Activated CD4-positive, alpha-beta T cell treated with anti-CD3 and anti-CD28 coated beads, Interleukin-2, amount 10 ng/mL, durations not matched to agents 7 days and 5 days (primary cell): Measurements from ENCODE around the gene SLC44A4. TPM values are rescaled to one million over a fixed set of nuclear protein-coding genes. Genes with fewer than 3 reads are reported as not detected.
A peak's percentile ranks its signal among the peaks of the same experiment; 100 is the strongest.

ENCODE experiments used
- CTCF ChIA-PET: fragments of 350-600 bp; sonication (Branson Sonifier 250); formaldehyde crosslinking; loops from one replicate; lab custom pipeline; 2021; ENCODE audit warnings: antibody characterized with exemption; lab: Charles Lee
- POLR2A ChIA-PET: fragments of 350-600 bp; sonication (Branson Sonifier 250); formaldehyde crosslinking; loops from one replicate; lab custom pipeline; 2021; ENCODE audit warnings: antibody characterized with exemption; lab: Charles Lee
- DNase-seq: peaks from one replicate; pipeline ENCODE4 v3.0.0-alpha.2; 2020
- H3K27ac Mint-ChIP-seq: one replicate; pipeline ENCODE4 v1.8.0; 2021; ENCODE audit warnings: mild to moderate bottlenecking, moderate library complexity, mixed read lengths
- H3K27me3 Mint-ChIP-seq: one replicate; pipeline ENCODE4 v1.8.0; 2021; ENCODE audit warnings: mixed read lengths
- H3K36me3 Mint-ChIP-seq: one replicate; pipeline ENCODE4 v1.8.0; 2021; ENCODE audit warnings: low read depth, mixed read lengths
- H3K4me1 Mint-ChIP-seq: one replicate; pipeline ENCODE4 v1.8.0; 2021; ENCODE audit warnings: mixed read lengths
- H3K4me3 Mint-ChIP-seq: one replicate; pipeline ENCODE4 v1.8.0; 2021; ENCODE audit warnings: mild to moderate bottlenecking, moderate library complexity, mixed read lengths
- H3K9me3 Mint-ChIP-seq: one replicate; pipeline ENCODE4 v1.8.0; 2021; ENCODE audit warnings: mixed read lengths
- total RNA-seq, 2 experiments: library from RNA; stranded (reverse); gene quantifications; one replicate each; pipeline ENCODE4 v1.2.3, GENCODE V29; 2021

SLC44A4 gene
- total RNA-seq, 2 experiments from 2014 or later, result 0.15 TPM; not detected in 1

- DNase-seq, result peak; percentile 71
- ChIA-PET POLR2A (interaction anchor here (0.5 to 1.2 kb wide), 4 partner anchors 8 to 103 kb away, joined by 3 to 5 read pairs (median 4); partner anchors contain the start of genes LSM2 and VARS1), CTCF (interaction anchor here (0.6 to 1.9 kb wide), 7 partner anchors 9 to 85 kb away, joined by 3 to 9 read pairs (median 3); partner anchors contain the start of gene LSM2)
- Mint-ChIP-seq H3K4me1 (peaks cover 50% of the 10 kb centered on the region), H3K27ac (peak within 1 kb of the TSS; percentile 92), H3K4me3 (peak within 1 kb of the TSS; percentile 93), H3K9me3 (no peaks in the 10 kb centered on the region), H3K36me3 (peaks cover 22% of the 10 kb centered on the region), H3K27me3 (no peaks in the 10 kb centered on the region)
These were observed 63.6 kb downstream of the SLC44A4 start, which contains the start of the genes HSPA1A and HSPA1L for GRCh38 chr6:31815025-31815838. Gene HSPA1A, plus strand, starts transcription at chr6:31815543. Its CDS starts 214 bp downstream, at chr6:31815757. Gene HSPA1L, minus strand, starts transcription at chr6:31815283. Its CDS starts 3,311 bp downstream, at chr6:31811972.

GRCh38 chr6:31814677-31815024 is 64.1 kb downstream of the SLC44A4 start:
- H3K4me3 Mint-ChIP-seq, result peak overlapping the region; percentile 93

GRCh38 chr6:31813465-31813849 is 65.3 kb downstream of the SLC44A4 start:
- Mint-ChIP-seq H3K27me3 (no peaks in the 10 kb centered on the region), H3K4me3 (peak overlapping the region; percentile 93), H3K9me3 (no peaks in the 10 kb centered on the region), H3K4me1 (peaks cover 40% of the 10 kb centered on the region), H3K27ac (peak overlapping the region; percentile 85), H3K36me3 (peaks cover 24% of the 10 kb centered on the region)
- CTCF ChIA-PET, result interaction anchor here (1.1 to 1.5 kb wide), 4 partner anchors 8 to 14 kb away, joined by 3 to 6 read pairs (median 4); no protein-coding TSS in a partner anchor
- no peak for DNase-seq
- POLR2A ChIA-PET, result no interaction called here

More at GRCh38 chr6:31814677-31815024, 64.1 kb downstream of the SLC44A4 start:
- Mint-ChIP-seq H3K4me1 (peaks cover 46% of the 10 kb centered on the region), H3K9me3 (no peaks in the 10 kb centered on the region), H3K27me3 (no peaks in the 10 kb centered on the region), H3K27ac (peak overlapping the region; percentile 92), H3K36me3 (peaks cover 24% of the 10 kb centered on the region)
- ChIA-PET CTCF (interaction anchor here (1.1 to 1.9 kb wide), 5 partner anchors 8 to 76 kb away, joined by 3 to 9 read pairs (median 4); partner anchors contain the start of gene LSM2), POLR2A (interaction anchor here (0.5 to 1.2 kb wide), 4 partner anchors 8 to 104 kb away, joined by 3 to 5 read pairs (median 4); partner anchors contain the start of genes LSM2 and VARS1)
- peak; percentile 82 for DNase-seq

Other genes starting within 250 kb of the SLC44A4 start
- 100 to 1,000 TPM; 268 to 286 TPM for gene BAG6, start 226.3 kb downstream of the SLC44A4 start, total RNA-seq
- gene APOM, start 223.1 kb downstream of the SLC44A4 start, total RNA-seq, result 1 to 10 TPM; 3.9 to 4.5 TPM
- 10 to 100 TPM; 20.2 to 20.9 TPM for gene C6orf47, start 218.2 kb downstream of the SLC44A4 start, total RNA-seq
- 10 to 100 TPM; 34.4 to 42.9 TPM for gene GPANK1, start 214.0 kb downstream of the SLC44A4 start, total RNA-seq
- 100 to 1,000 TPM; 218 to 273 TPM for gene CSNK2B, start 212.9 kb downstream of the SLC44A4 start, total RNA-seq
- 10 to 100 TPM; 26.0 to 27.4 TPM for gene LY6G5B, start 209.0 kb downstream of the SLC44A4 start, total RNA-seq
- gene LY6G5C, start 197.9 kb downstream of the SLC44A4 start, total RNA-seq, result 1 to 10 TPM; 1.7 to 2.1 TPM
- gene ABHD16A, start 175.7 kb downstream of the SLC44A4 start, total RNA-seq, result 10 to 100 TPM; 47.2 to 54.1 TPM
- gene LY6G6F, start 172.1 kb downstream of the SLC44A4 start, total RNA-seq, result not detected
- not detected for gene LY6G6D, start 163.6 kb downstream of the SLC44A4 start, total RNA-seq
- not detected for gene LY6G6C, start 157.3 kb downstream of the SLC44A4 start, total RNA-seq
- under 1 TPM; 0.15 to 0.19 TPM for gene MPIG6B, start 155.6 kb downstream of the SLC44A4 start, total RNA-seq
- gene DDAH2, start 149.7 kb downstream of the SLC44A4 start, total RNA-seq, result 10 to 100 TPM; 13.3 to 15.4 TPM
- 100 to 1,000 TPM; 525 to 561 TPM for gene CLIC1, start 142.5 kb downstream of the SLC44A4 start, total RNA-seq
- gene MSH5, start 139.0 kb downstream of the SLC44A4 start, total RNA-seq, result 10 to 100 TPM; 56.1 to 58.0 TPM
- 10 to 100 TPM in 1 of 2 experiments, 1 to 10 TPM in 1; 9.8 to 12.0 TPM for gene SAPCD1, start 116.3 kb downstream of the SLC44A4 start, total RNA-seq
- gene VWA7, start 101.7 kb downstream of the SLC44A4 start, total RNA-seq, result 1 to 10 TPM; 5.2 to 5.4 TPM
- 100 to 1,000 TPM in 1 of 2 experiments, 10 to 100 TPM in 1; 85.0 to 100 TPM for gene VARS1, start 83.2 kb downstream of the SLC44A4 start, total RNA-seq
- 100 to 1,000 TPM; 103 to 109 TPM for gene LSM2, start 72.0 kb downstream of the SLC44A4 start, total RNA-seq
- 1 to 10 TPM; 3.3 to 3.5 TPM for gene HSPA1L, start 63.7 kb downstream of the SLC44A4 start, total RNA-seq
- gene HSPA1A, start 63.5 kb downstream of the SLC44A4 start, total RNA-seq, result 10 to 100 TPM; 89.8 to 92.7 TPM
- gene HSPA1B, start 51.3 kb downstream of the SLC44A4 start, total RNA-seq, result 10 to 100 TPM; 44.0 to 47.2 TPM
- 10 to 100 TPM; 16.7 to 17.0 TPM for gene NEU1, start 16.2 kb downstream of the SLC44A4 start, total RNA-seq
- gene EHMT2, start 18.7 kb upstream of the SLC44A4 start, total RNA-seq, result 10 to 100 TPM; 70.4 to 71.6 TPM
- 1 to 10 TPM; 1.3 to 1.8 TPM for gene ZBTB12, start 23.1 kb upstream of the SLC44A4 start, total RNA-seq
- 1 to 10 TPM in 1 of 2 experiments, under 1 TPM in 1; 0.57 to 1.3 TPM for gene C2, start 48.7 kb upstream of the SLC44A4 start, total RNA-seq
- gene CFB, start 67.1 kb upstream of the SLC44A4 start, total RNA-seq, result under 1 TPM in 1 of 2 experiments, not detected in 1; 0.37 TPM
- gene NELFE, start 80.0 kb upstream of the SLC44A4 start, total RNA-seq, result 10 to 100 TPM; 65.2 to 72.3 TPM
- gene SKIC2, start 80.2 kb upstream of the SLC44A4 start, total RNA-seq, result 100 to 1,000 TPM in 1 of 2 experiments, 10 to 100 TPM in 1; 88.0 to 101 TPM
- gene DXO, start 93.1 kb upstream of the SLC44A4 start, total RNA-seq, result 10 to 100 TPM; 20.4 to 21.8 TPM
- 1 to 10 TPM; 3.0 to 4.2 TPM for gene C4A, start 103.1 kb upstream of the SLC44A4 start, total RNA-seq
- gene C4B, start 135.8 kb upstream of the SLC44A4 start, total RNA-seq, result 1 to 10 TPM; 2.0 to 2.2 TPM
- under 1 TPM in 1 of 2 experiments, not detected in 1; 0.12 TPM for gene CYP21A2, start 159.4 kb upstream of the SLC44A4 start, total RNA-seq
- gene TNXB, start 230.3 kb upstream of the SLC44A4 start, total RNA-seq, result 1 to 10 TPM; 3.9 to 6.7 TPM
- gene ATF6B, start 249.2 kb upstream of the SLC44A4 start, total RNA-seq, result 100 to 1,000 TPM; 141 to 142 TPM